CD4-positive, alpha-beta T cell treated with Interleukin-2 at 100 ng/mL for 4 hours (primary cell): ENCODE results near the gene ZNF8.
"Not testable (repeated sequence)": the region's sequence is repeated elsewhere in the genome, so short reads cannot be mapped to it uniquely, and the experiment has no call there.

Experiments
- DNase-seq: peaks from one replicate; pipeline ENCODE4 v3.0.0-alpha.2; 2020; ENCODE audit warnings: low spot score

Gene ZNF8

GRCh38 chr19:58336820-58337219 is 58.1 kb downstream of the ZNF8 start:
- DNase-seq, result no peak

GRCh38 chr19:58338336-58338735 is 59.6 kb downstream of the ZNF8 start:
- no peak for DNase-seq

- no peak for DNase-seq
Observed at GRCh38 chr19:58338825-58339558, 60.2 kb downstream of the ZNF8 start.

GRCh38 chr19:58345558-58345957 is 66.8 kb downstream of the ZNF8 start:
- DNase-seq, result no peak

DNA sequence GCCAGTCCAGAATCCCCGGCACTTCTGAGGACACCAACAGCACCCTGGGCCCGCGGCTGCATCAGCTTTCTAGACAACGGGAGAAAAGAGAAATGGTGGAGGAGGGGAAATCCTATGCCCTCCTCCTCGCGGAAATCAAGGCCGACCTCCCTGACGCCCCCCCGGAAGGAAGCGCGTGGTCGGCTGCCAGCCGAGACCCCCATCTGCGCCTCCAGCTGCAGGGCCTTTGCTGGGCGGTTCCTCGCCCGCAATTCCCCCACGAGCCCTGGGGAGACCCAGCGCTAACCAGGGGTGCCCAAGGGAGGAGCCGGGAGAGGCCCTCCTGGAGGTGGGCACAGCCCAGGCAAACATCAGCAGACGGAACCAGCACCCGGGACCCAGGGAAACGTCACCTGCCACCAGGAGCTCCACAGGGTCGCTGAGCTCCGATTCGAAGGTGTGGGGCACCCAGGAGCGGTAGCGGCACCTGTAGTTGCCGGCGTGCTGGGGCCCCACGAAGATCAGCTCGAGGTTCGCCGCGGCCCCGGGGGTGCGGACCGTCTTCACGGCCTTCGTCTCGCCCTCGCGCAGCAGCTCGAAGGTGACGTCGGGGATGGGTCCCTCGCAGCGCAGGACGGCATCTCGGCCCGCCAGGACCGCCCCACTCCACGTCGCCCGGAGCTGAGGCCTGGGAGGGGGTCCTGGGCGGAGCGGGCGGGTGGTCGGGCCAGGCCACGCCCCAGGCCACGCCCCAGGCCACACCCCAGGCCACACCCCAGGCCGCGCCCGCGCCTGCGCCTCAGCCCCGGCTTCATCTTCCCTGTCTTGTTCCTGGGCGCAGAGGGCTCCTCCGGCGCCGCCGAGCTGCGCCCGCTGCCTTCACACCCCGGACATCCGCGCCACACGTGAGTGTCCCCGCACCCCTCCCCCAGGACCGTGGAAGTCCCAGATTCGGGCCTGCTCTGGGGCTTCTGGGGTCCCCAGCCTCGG is 68.5 kb downstream of the ZNF8 start:
- DNase-seq, result peak; percentile 62

DNA sequence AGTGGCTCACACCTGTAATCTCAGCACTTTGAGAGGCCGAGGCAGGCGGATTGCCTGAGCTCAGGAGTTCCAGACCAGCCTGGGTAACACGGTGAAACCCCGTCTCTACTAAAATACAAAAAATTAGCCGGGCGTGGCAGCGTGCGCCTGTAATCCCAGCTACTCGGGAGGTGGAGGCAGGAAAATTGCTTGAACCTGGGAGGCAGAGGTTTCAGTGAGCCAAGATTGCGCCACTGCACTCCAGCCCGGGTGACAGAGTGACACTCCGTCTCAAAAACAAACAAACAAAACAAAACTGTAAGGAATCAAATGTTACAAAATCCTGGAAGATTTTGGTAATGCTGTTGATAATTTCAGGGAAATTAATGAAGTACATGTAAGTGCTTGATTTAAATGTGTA is 69.3 kb downstream of the ZNF8 start:
- not testable (repeated sequence) for DNase-seq

DNA sequence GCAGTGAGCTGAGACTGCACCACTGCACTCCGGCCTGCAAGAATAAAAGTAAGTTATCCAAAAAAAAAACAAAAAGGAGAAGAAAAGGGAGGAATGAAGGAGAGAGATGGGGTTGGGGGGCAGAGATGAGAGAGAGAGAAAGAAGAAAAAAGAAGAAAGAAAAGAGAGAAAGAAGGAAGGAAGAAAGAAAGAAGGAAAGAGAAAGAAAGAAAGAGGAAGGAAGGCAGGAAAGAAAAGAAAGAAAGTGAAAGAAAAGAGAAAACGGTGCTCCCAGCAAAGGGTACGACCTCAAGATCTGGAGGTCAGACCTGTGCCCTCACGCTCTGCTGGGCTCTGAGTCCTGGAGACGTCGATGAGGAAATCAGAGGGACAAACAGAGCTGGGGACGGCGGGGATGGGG is 70.8 kb downstream of the ZNF8 start:
- DNase-seq, result no peak

DNA sequence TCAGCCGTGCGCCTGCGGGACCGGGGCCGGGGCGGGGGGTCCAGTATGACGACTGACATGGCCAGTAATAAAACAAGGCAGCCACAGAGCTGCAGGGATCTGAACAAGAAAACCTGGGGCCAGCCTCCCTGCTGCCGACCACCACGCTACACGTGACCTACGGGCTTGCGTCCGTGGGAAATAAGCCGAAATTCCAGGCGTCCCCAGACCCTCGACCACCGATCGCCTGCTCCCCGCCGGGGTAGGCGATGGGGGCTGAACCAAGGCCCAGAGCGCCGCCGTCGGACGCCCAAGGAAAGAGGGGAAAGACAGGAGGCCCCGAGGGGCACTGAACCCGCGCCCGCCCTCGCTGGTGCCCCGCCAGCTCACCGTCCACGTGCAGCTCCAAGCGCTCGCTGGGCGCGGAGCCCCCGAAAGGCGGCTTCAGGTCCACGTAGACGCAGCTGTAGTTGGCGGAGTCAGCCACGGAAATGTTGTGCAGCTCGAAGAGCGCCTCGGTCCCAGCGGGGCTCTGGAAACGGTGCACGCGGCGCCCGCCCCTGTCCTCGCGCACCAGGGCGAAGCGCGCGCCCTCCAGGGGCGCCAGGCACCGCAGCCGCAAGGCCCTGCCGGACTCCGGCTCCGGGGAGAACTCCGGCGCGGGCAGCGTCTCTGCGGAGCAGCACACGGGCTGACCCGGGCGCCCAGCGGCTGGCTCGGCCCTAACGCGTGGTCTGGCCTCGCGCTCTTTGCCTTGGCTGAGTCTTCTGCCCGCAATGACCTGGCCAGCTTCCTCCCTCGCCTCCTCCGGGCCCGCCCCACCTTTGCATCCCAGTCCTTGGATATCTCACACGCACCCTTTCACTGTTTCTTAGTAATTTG is 71.5 kb downstream of the ZNF8 start:
- DNase-seq, result no peak

- DNase-seq, result no peak
Observed at GRCh38 chr19:58350871-58351557, 72.3 kb downstream of the ZNF8 start.

DNA sequence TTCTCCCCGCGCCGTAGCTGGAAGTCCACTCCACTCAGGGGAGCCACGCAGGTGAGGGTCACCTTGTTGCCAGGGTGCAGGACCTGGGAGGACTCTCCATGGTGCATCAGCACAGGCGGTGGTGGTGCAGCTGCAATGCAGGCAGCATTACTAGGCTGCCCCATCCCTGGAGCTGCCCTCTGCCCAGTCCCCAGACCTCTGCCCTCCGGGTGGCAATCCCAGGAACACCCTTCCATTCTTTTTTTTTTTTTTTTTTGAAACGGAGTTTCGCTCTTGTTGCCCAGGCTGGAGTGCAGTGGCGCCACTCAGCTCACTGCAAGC is 72.8 kb downstream of the ZNF8 start:
- DNase-seq, result no peak

DNA sequence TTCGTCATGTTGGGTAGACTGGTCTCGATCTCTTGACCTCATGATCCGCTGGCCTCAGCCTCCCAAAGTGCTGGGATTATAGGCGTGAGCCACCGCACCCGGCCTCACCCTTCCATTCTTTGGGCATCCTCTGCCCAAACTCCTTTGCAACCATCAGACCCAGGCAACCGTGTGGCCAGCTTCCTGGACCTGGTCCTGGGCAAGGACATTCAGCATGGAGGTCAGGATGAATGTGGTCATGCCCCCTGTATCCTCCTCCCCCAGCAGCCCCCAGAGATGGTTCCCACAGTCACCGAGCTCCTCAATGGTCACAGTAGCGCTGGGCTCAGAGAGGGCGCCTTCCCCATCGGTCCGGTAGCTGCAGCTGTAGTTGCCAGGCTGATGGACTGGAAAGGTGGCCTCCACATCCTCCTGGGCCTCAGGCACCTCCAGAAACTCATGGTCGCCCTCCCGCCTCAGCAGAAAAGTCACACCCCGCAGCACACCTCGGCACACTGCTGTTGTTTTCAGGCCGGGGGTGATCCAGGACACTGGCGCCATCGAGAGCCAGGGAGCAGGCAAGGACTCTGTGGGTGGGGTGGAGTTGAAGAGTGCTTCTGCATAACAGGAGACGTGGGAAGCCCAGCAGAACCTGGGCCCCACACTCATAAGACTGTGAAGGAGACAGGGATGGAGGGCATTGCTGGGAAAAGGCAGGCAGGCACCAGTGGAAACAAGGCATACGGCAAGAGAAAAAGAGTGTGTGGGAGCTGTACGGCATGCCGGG is 73.4 kb downstream of the ZNF8 start:
- no peak for DNase-seq
